K562 (cell line): ENCODE measurements around the gene C7orf25. TPM values are rescaled to one million over a fixed set of nuclear protein-coding genes. Genes with fewer than 3 reads are reported as not detected.

ENCODE experiments used
- ATAC-seq: fragments of 200-7000 bp; cut with Tn5 transposase; 3 replicates; pipeline ENCODE4 v1.9.1; 2020; ENCODE audit warnings: moderate library complexity
- BruUV-seq: library from RNA; stranded (reverse); fragments of 400-500 nt; replicated peaks from 2 replicates; lab custom pipeline; 2021; lab: Mats Ljungman, UMichigan
- CTCF ChIA-PET: fragments of 300-600 bp; formaldehyde crosslinking; extraction: SDS; loops from one replicate; lab custom pipeline; 2021; ENCODE audit warnings: low intra/inter-chr PET ratio; lab: Yijun Ruan, JAX
- POLR2A ChIA-PET: fragments of 300-600, 350-650 bp; sonication (Branson Sonifier 250); formaldehyde crosslinking; extraction: SDS; loops from one replicate; lab custom pipeline; 2021; ENCODE audit warnings: antibody characterized with exemption, inconsistent platforms; lab: Yijun Ruan, JAX
- DNase-seq, 4 experiments: peaks; one replicate each; pipeline versions ENCODE4 v3.0.0 to v3.0.0-alpha.2; 2011 to 2018; ENCODE audit warnings: low spot score in 3 of 4, mixed read lengths in 3 of 4; ENCODE audit errors: extremely low read depth in 1 of 4
- FAIRE-seq: peaks from 2 replicates; lab custom pipeline; 2011; peaks lifted over from hg19 to GRCh38; lab: Jason Lieb, UNC
- H2AFZ ChIP-seq: 2 replicates; pipeline ENCODE4 v1.6.0; 2011; ENCODE audit warnings: low read depth, low read length, control low read depth, inconsistent platforms
- H3K27ac ChIP-seq: fragments of 200-600 bp; 3 replicates; pipeline ENCODE4 v1.8.0; 2011; ENCODE audit warnings: low read depth, mild to moderate bottlenecking, control low read depth, inconsistent platforms, low read length, moderate library complexity, mixed read lengths; ENCODE audit errors: extremely low read depth
- H3K27me3 ChIP-seq, 2 experiments: fragments of 300-600 bp in 1 of 2; 2 replicates in 1 of 2; 3 replicates in 1 of 2; pipeline versions ENCODE4 v1.6.0 to v1.8.0; 2011; ENCODE audit warnings: inconsistent platforms in 2 of 2, low read length in 2 of 2, mild to moderate bottlenecking in 1 of 2, mixed read lengths in 1 of 2, moderate library complexity in 1 of 2; ENCODE audit not compliant: control insufficient read depth in 2 of 2, insufficient read depth in 2 of 2
- H3K36me3 ChIP-seq: fragments of 300-600 bp; 3 replicates; pipeline ENCODE4 v1.8.0; 2011; ENCODE audit warnings: mild to moderate bottlenecking, low read length, inconsistent platforms; ENCODE audit not compliant: control insufficient read depth, insufficient read depth
- H3K4me1 ChIP-seq, 2 experiments: fragments of 200-600 bp in 1 of 2; replicated peaks in 1 of 2; 2 replicates in 1 of 2; 3 replicates in 1 of 2; pipeline versions ENCODE4 v1.5.1 to v1.8.0; 2011; ENCODE audit warnings: inconsistent platforms in 2 of 2, low read length in 2 of 2, mild to moderate bottlenecking in 1 of 2, mixed read lengths in 1 of 2, moderate library complexity in 1 of 2; ENCODE audit not compliant: control insufficient read depth in 2 of 2, insufficient read depth in 2 of 2
- H3K4me2 ChIP-seq: 2 replicates; pipeline ENCODE4 v1.6.1; 2011; ENCODE audit warnings: low read length, control low read depth, inconsistent platforms, mixed read lengths; ENCODE audit not compliant: insufficient read depth
- H3K4me3 ChIP-seq: fragments of 200-600 bp; sonication (generic), shearing (Covaris generic); 2 replicates; pipeline ENCODE4 v1.5.1; 2016; ENCODE audit warnings: control low read depth, inconsistent platforms
- H3K79me2 ChIP-seq: fragments of 200-600 bp; 3 replicates; pipeline ENCODE4 v1.8.0; 2011; ENCODE audit warnings: low read length, inconsistent platforms; ENCODE audit not compliant: control insufficient read depth, insufficient read depth
- H3K9ac ChIP-seq, 2 experiments: 2 replicates each; pipeline versions ENCODE4 v1.6.0 to v1.6.1; 2011; ENCODE audit warnings: low read depth in 2 of 2, low read length in 2 of 2, control low read depth in 1 of 2, inconsistent platforms in 1 of 2, mild to moderate bottlenecking in 1 of 2, mixed read lengths in 1 of 2; ENCODE audit not compliant: insufficient read depth in 1 of 2
- H3K9me1 ChIP-seq: one replicate; pipeline ENCODE4 v1.6.0; 2011; ENCODE audit warnings: inconsistent platforms, mild to moderate bottlenecking, low read length, moderate library complexity; ENCODE audit not compliant: control insufficient read depth, insufficient read depth
- H3K9me3 ChIP-seq: replicated peaks from 2 replicates; pipeline ENCODE4 v1.5.1; 2011; ENCODE audit warnings: low read depth, low read length, inconsistent platforms; ENCODE audit not compliant: control insufficient read depth, insufficient read depth
- H4K20me1 ChIP-seq: replicated peaks from 2 replicates; pipeline ENCODE4 v1.6.1; 2011; ENCODE audit warnings: low read length, inconsistent platforms, mixed read lengths; ENCODE audit not compliant: control insufficient read depth, insufficient read depth
- HDAC1 ChIP-seq, 2 experiments: fragments of 450-650 bp; IDR thresholded peaks; 2 replicates each; pipeline ENCODE4 v1.6.1; 2016 to 2017; ENCODE audit warnings: inconsistent platforms in 1 of 2, mild to moderate bottlenecking in 1 of 2, moderate library complexity in 1 of 2
- SUPT5H ChIP-seq: fragments of 450-650 bp; IDR thresholded peaks from 2 replicates; pipeline ENCODE4 v1.6.1; 2016
- TCFL5 ChIP-seq: fragments of 250-450 bp; sonication (Bioruptor Pico); conservative IDR thresholded peaks from 2 replicates; pipeline ENCODE4 v1.6.1; 2021; ENCODE audit warnings: mild to moderate bottlenecking, moderate library complexity, matching md5 sums
- ZNF121 ChIP-seq: sonication (generic); formaldehyde crosslinking; conservative IDR thresholded peaks from 2 replicates; pipeline ENCODE4 v1.8.0; 2022; ENCODE audit warnings: missing genetic modification reagents
- ZNF24 ChIP-seq: fragments of 450-650 bp; IDR thresholded peaks from 2 replicates; pipeline ENCODE4 v1.6.1; 2016
- WGBS: fragments of 100-300 bp; shearing (Covaris generic); methylation state at CpG from one replicate; pipeline ENCODE4 v1.1.6; 2016; ENCODE audit warnings: low coverage, mixed read lengths; ENCODE audit not compliant: insufficient coverage; ENCODE audit errors: missing lambda C conversion rate; 5-methylcytosine and 5-hydroxymethylcytosine counted together
- in situ Hi-C: fragments of 300-500 bp; cut with MboI; formaldehyde crosslinking; loops from 4 replicates; pipeline ENCODE4 v1.15.0; 2018; ENCODE audit warnings: inconsistent platforms, mixed read lengths
- intact Hi-C: fragments of 100-400 bp; cut with micrococcal nuclease; formaldehyde crosslinking; loops from 2 replicates; pipeline ENCODE4 v1.14.2; 2022
- polyA plus RNA-seq, 8 experiments: library from polyadenylated mRNA; depleted of rRNA in 4 of 8; stranded (reverse) in 5 of 8; unstranded in 3 of 8; fragments of >200 nt; fragmentation: Nextera tagmentation in 2 of 8; fragmentation: Illumina TruSeq in 1 of 8; extraction: Ambion mirVana in 2 of 8; extraction: Trizol in 1 of 8; gene quantifications; 2 replicates each; pipeline versions ENCODE4 v1.2.1 to v1.2.3, GENCODE V29; 2011 to 2014; ENCODE audit warnings: inconsistent platforms in 1 of 8, missing spikeins in 1 of 8
- total RNA-seq, 7 experiments: library from RNA; depleted of rRNA in 6 of 7; stranded (reverse); fragments of >200 nt in 6 of 7; fragmentation: Illumina TruSeq in 2 of 7; extraction: Trizol in 2 of 7; gene quantifications; 2 replicates each; pipeline versions ENCODE4 v1.2.1 to v1.2.3, GENCODE V29; 2011 to 2021; ENCODE audit warnings: low replicate concordance in 1 of 7
- TF ChIP-seq, protein P1 (sequence below): fragments of 250-450 bp; sonication (Bioruptor Pico); IDR thresholded peaks from 2 replicates; pipeline ENCODE4 v1.4.0; 2020

Gene C7orf25
- total and polyA plus RNA-seq, 9 of the 15 experiments (the other 6 are each of a cell fraction or from before 2014, with no cell fraction given) = 1.2 to 4.7 (median 1.9) TPM

DNA sequence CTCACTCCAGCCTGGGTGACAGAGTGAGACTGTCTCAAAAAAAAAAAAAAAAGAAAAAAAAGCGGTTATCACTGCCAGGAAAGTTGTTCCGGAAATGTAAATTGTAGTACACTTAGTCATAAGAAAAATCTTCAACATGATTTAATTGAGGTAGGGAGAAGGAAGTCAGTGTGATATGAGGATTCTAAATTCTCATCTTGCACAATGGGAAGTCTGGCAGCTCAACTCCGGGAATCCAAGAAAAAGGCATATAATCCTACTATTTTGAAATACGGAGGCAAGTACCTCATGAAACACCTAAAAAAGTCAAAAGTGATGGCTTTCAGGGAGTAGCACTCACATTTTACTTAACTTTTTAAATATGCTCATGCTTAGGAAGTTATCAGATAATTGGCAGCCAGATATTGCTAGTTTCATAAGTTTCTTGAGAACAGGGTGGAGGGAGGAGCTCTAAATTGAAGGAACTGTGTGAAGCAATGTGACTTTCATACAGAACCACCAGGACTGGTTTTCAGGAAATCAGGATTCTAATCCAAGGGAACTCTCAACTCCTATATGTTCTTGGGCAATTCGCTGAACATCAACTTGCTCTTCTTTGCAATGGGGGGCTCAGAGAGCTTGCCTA lies 2.7 kb upstream of the C7orf25 start:
- in situ Hi-C loops (no loop called here), intact Hi-C loops (no loop called here)
- ChIA-PET CTCF (no interaction called here), POLR2A (interaction anchor here (1.3 to 1.5 kb wide), 3 partner anchors 14 to 20 kb away, joined by 3 to 8 read pairs (median 7); partner anchors contain the start of genes MRPL32 and PSMA2)
- H3K4me1 ChIP-seq = peaks cover 14 to 27% of the 10 kb centered on the region in 2 experiments; a peak in 4 of 5 replicates
- peaks cover 49% of the 10 kb centered on the region for H3K36me3 ChIP-seq
- H3K9me3 ChIP-seq = no peaks in the 10 kb centered on the region
- H3K9me1 ChIP-seq = no peaks in the 10 kb centered on the region
- H3K4me2 ChIP-seq = no peak overlapping the region
- no peaks in the 10 kb centered on the region; a peak in 1 of 5 replicates for H3K27me3 ChIP-seq
- no TSS peak for BruUV-seq
- H3K27ac ChIP-seq = peak overlapping the region; percentile 34; the same call in 2 of the 3 replicates
- DNase-seq = no peak
- ATAC-seq = no peak
- no peaks in the 10 kb centered on the region for H4K20me1 ChIP-seq
- H2AFZ ChIP-seq = no peak overlapping the region
- WGBS = 51% methylated on average over 5 of the region's 5 CpGs
- no peak overlapping the region for H3K4me3 ChIP-seq
- TF ChIP-seq SUPT5H (0 out of 2 replicates have a peak, but pooled peaks have one; percentile 16), HDAC1 (IDR thresholded peaks at IDR 0.05) (no peak), TCFL5 (no peak), ZNF24 (no peak)
- peaks cover 12% of the 10 kb centered on the region; the same call in 2 of the 3 replicates for H3K79me2 ChIP-seq
- no peak overlapping the region for H3K9ac ChIP-seq
- no peak for FAIRE-seq

DNA sequence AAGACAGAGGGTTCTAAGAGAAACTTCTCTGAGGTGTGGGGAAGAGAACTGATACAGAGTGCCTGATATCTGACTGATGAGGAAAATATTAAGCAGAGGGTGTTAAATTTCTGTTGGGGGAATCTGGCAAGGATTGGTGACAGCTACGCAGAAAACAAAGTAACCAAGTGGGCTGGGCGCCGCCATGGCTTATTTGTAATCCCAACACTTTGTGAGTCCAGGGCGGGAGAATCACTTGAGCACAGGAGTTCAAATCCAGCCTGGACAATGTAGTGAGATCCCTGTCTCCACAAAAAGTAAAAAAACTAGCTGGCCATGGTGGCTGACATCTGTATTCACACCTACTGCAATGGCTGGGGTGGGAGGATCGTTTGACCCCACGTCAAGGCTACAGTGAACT lies 2.1 kb upstream of the C7orf25 start:
- Histone ChIP-seq H3K36me3 (peaks cover 44% of the 10 kb centered on the region), H3K79me2 (peaks cover 12% of the 10 kb centered on the region; the same call in 2 of the 3 replicates), H3K4me1 (peaks cover 14 to 27% of the 10 kb centered on the region in 2 experiments; a peak in 4 of 5 replicates), H2AFZ (no peak overlapping the region), H3K9ac (no peak overlapping the region; a peak in 1 of 4 replicates), H3K4me3 (no peak overlapping the region), H3K4me2 (no peak overlapping the region), H3K9me1 (no peaks in the 10 kb centered on the region), H3K9me3 (no peaks in the 10 kb centered on the region), H3K27ac (peak overlapping the region; percentile 49; the same call in 1 of the 3 replicates)
- 65% methylated on average over 6 of the region's 6 CpGs for WGBS
- POLR2A ChIA-PET = interaction anchor here (1.3 kb wide), 2 partner anchors 15 to 21 kb away, joined by 3 to 7 read pairs; no protein-coding TSS in a partner anchor
- FAIRE-seq (no peak), DNase-seq (no peak), ATAC-seq (no peak)
- in situ Hi-C loops (no loop called here), intact Hi-C loops (no loop called here)
- no TSS peak for BruUV-seq
- CTCF ChIA-PET = no interaction called here
- TF ChIP-seq, protein P1, sequence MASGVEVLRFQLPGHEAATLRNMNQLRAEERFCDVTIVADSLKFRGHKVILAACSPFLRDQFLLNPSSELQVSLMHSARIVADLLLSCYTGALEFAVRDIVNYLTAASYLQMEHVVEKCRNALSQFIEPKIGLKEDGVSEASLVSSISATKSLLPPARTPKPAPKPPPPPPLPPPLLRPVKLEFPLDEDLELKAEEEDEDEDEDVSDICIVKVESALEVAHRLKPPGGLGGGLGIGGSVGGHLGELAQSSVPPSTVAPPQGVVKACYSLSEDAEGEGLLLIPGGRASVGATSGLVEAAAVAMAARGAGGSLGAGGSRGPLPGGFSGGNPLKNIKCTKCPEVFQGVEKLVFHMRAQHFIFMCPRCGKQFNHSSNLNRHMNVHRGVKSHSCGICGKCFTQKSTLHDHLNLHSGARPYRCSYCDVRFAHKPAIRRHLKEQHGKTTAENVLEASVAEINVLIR (CRISPR knock-in tag) = no peak
- TF ChIP-seq ZNF121 (CRISPR knock-in tag) = peak; percentile 88
- TF ChIP-seq, all 486 proteins: peak for 1
- Histone ChIP-seq H3K27me3 (no peaks in the 10 kb centered on the region; a peak in 1 of 5 replicates), H4K20me1 (no peaks in the 10 kb centered on the region)
